HCT116 (cell line): ENCODE measurements around the gene SDR42E2. TPM values are rescaled to one million over a fixed set of nuclear protein-coding genes. Genes with fewer than 3 reads are reported as not detected.
"Not testable (repeated sequence)": the region's sequence is repeated elsewhere in the genome, so short reads cannot be mapped to it uniquely, and the experiment has no call there.

Source experiments
- ATAC-seq: fragments of 200-7000 bp; cut with Tn5 transposase; 2 replicates; pipeline ENCODE4 v1.9.1; 2020; ENCODE audit warnings: mild to moderate bottlenecking, moderate library complexity
- BruUV-seq: library from RNA; stranded (reverse); fragments of 400-500 nt; replicated peaks from 2 replicates; lab custom pipeline; 2021; lab: Mats Ljungman, UMichigan
- CTCF ChIA-PET: fragments of 300-600 bp; sonication (Branson Sonifier 250); formaldehyde crosslinking; loops from one replicate; lab custom pipeline; 2021; ENCODE audit warnings: antibody characterized with exemption; lab: Charles Lee
- POLR2A ChIA-PET: fragments of 300-600, 350-600 bp; sonication (Branson Sonifier 250); formaldehyde crosslinking; loops from one replicate; lab custom pipeline; 2021; ENCODE audit warnings: antibody characterized with exemption; lab: Charles Lee
- RAD21 ChIA-PET, 2 experiments: fragments of 300-600 bp; sonication (Branson Sonifier 250); formaldehyde crosslinking; loops; one replicate each; lab custom pipeline; 2023; ENCODE audit warnings: low total read pairs in 2 of 2; ENCODE audit not compliant: uncharacterized antibody in 2 of 2, unreplicated experiment in 2 of 2, low non-redundant PET in 1 of 2; lab: Charles Lee
- DNase-seq: peaks from one replicate; pipeline ENCODE4 v3.0.0-alpha.2; 2010; ENCODE audit warnings: low read depth, low spot score
- H2AFZ ChIP-seq: fragments of 200-600 bp; shearing (Covaris generic), sonication (generic); 2 replicates; pipeline ENCODE4 v1.6.1; 2017; ENCODE audit warnings: low read depth, mixed run types, mixed read lengths, antibody characterized with exemption, low read length; ENCODE audit not compliant: poor library complexity, severe bottlenecking
- H3K27ac ChIP-seq: 2 replicates; pipeline ENCODE4 v1.5.1; 2012; ENCODE audit warnings: low read depth, low read length
- H3K27me3 ChIP-seq: fragments of 200-600 bp; sonication (generic); 2 replicates; pipeline ENCODE4 v1.6.1; 2016; ENCODE audit warnings: mixed run types, low read length, mixed read lengths; ENCODE audit not compliant: insufficient read depth
- H3K36me3 ChIP-seq, 2 experiments: fragments of 200-500 bp in 1 of 2; fragments of 200-600 bp in 1 of 2; sonication (Bioruptor generic) in 1 of 2; sonication (generic) in 1 of 2; 2 replicates each; pipeline versions ENCODE4 v1.5.1 to v1.6.1; 2014 to 2016; ENCODE audit warnings: low read length in 2 of 2, inconsistent platforms in 1 of 2, mixed read lengths in 1 of 2, mixed run types in 1 of 2; ENCODE audit not compliant: insufficient read depth in 2 of 2, control insufficient read depth in 1 of 2
- H3K4me1 ChIP-seq, 2 experiments: fragments of 200-600 bp in 1 of 2; sonication (generic) in 1 of 2; 2 replicates each; pipeline versions ENCODE4 v1.5.1 to v1.6.1; 2012 to 2017; ENCODE audit warnings: low read length in 2 of 2, inconsistent platforms in 1 of 2, mild to moderate bottlenecking in 1 of 2, mixed read lengths in 1 of 2, mixed run types in 1 of 2, moderate library complexity in 1 of 2; ENCODE audit not compliant: insufficient read depth in 2 of 2, control insufficient read depth in 1 of 2
- H3K4me2 ChIP-seq: fragments of 200-600 bp; sonication (generic); 2 replicates; pipeline ENCODE4 v1.6.1; 2017; ENCODE audit warnings: mixed run types, low read length, mixed read lengths
- H3K4me3 ChIP-seq, 2 experiments: fragments of 200-600 bp in 1 of 2; sonication (generic) in 1 of 2; replicated peaks in 1 of 2; 2 replicates each; pipeline ENCODE4 v1.5.1; 2011 to 2016; ENCODE audit warnings: low read length in 2 of 2, control low read depth in 1 of 2, low read depth in 1 of 2, mild to moderate bottlenecking in 1 of 2, mixed read lengths in 1 of 2, mixed run types in 1 of 2
- H3K79me2 ChIP-seq: fragments of 200-600 bp; sonication (generic); 2 replicates; pipeline ENCODE4 v1.6.1; 2017; ENCODE audit warnings: mild to moderate bottlenecking, mixed run types, low read length, moderate library complexity, mixed read lengths; ENCODE audit not compliant: insufficient read depth
- H3K9ac ChIP-seq: fragments of 200-600 bp; sonication (generic); 2 replicates; pipeline ENCODE4 v1.6.1; 2016; ENCODE audit warnings: low read length, mixed read lengths
- H3K9me2 ChIP-seq: fragments of 200-600 bp; sonication (generic), shearing (Covaris generic); 2 replicates; pipeline ENCODE4 v1.6.1; 2017; ENCODE audit warnings: mixed run types, mild to moderate bottlenecking, moderate library complexity; ENCODE audit not compliant: insufficient read depth
- H3K9me3 ChIP-seq, 2 experiments: fragments of 200-500 bp in 1 of 2; fragments of 200-600 bp in 1 of 2; sonication (Bioruptor generic) in 1 of 2; sonication (generic) in 1 of 2; 2 replicates each; pipeline ENCODE4 v1.6.1; 2014 to 2017; ENCODE audit warnings: low read length in 2 of 2, mixed read lengths in 2 of 2, inconsistent platforms in 1 of 2, low read depth in 1 of 2, mild to moderate bottlenecking in 1 of 2, mixed run types in 1 of 2, moderate library complexity in 1 of 2; ENCODE audit not compliant: control insufficient read depth in 1 of 2, insufficient read depth in 1 of 2
- H4K20me1 ChIP-seq: fragments of 200-600 bp; sonication (generic), shearing (Covaris generic); 2 replicates; pipeline ENCODE4 v1.6.1; 2017; ENCODE audit warnings: mixed run types, mild to moderate bottlenecking, moderate library complexity; ENCODE audit not compliant: insufficient read depth
- ATF3 ChIP-seq: IDR thresholded peaks from 2 replicates; pipeline ENCODE4 v1.6.1; 2012
- CTCF ChIP-seq, 3 experiments: fragments of 200-600 bp in 1 of 3; sonication (generic) in 1 of 3; IDR thresholded peaks in 2 of 3; conservative IDR thresholded peaks in 1 of 3; 2 replicates each; pipeline ENCODE4 v1.5.1; 2012 to 2017; ENCODE audit warnings: low read depth in 2 of 3, low read length in 2 of 3, antibody characterized with exemption in 1 of 3, borderline replicate concordance in 1 of 3, control low read depth in 1 of 3, mild to moderate bottlenecking in 1 of 3, mixed read lengths in 1 of 3, mixed run types in 1 of 3, moderate library complexity in 1 of 3; ENCODE audit not compliant: insufficient read depth in 1 of 3
- FOSL1 ChIP-seq: IDR thresholded peaks from 2 replicates; pipeline ENCODE4 v1.6.1; 2012; ENCODE audit warnings: low read depth
- JUND ChIP-seq: IDR thresholded peaks from 2 replicates; pipeline ENCODE4 v1.6.1; 2012
- MAX ChIP-seq: IDR thresholded peaks from 2 replicates; pipeline ENCODE4 v1.6.1; 2012
- POLR2A ChIP-seq: IDR thresholded peaks from 2 replicates; pipeline ENCODE4 v1.7.0; 2011; ENCODE audit warnings: borderline replicate concordance; ENCODE audit not compliant: insufficient read depth, insufficient read length; ENCODE audit errors: extremely low read depth
- POLR2AphosphoS5 ChIP-seq: IDR thresholded peaks from 2 replicates; pipeline ENCODE4 v1.6.1; 2011; ENCODE audit warnings: mild to moderate bottlenecking, low read depth, low read length, moderate library complexity
- TCF7L2 ChIP-seq: IDR thresholded peaks from 2 replicates; pipeline ENCODE4 v1.7.0; 2011; ENCODE audit warnings: borderline replicate concordance, inconsistent platforms; ENCODE audit not compliant: insufficient read depth, insufficient read length; ENCODE audit errors: extremely low read depth
- YY1 ChIP-seq: IDR thresholded peaks from 2 replicates; pipeline ENCODE4 v1.6.1; 2011; ENCODE audit warnings: low read length, low read depth, moderate library complexity, mild to moderate bottlenecking; ENCODE audit not compliant: insufficient replicate concordance; ENCODE audit errors: extremely low read depth
- ZFX ChIP-seq: fragments of 450-650 bp; IDR thresholded peaks from 2 replicates; pipeline ENCODE4 v1.6.1; 2017
- intact Hi-C: fragments of 100-400 bp; cut with micrococcal nuclease; formaldehyde crosslinking; loops from 2 replicates; pipeline ENCODE4 v1.10.0; 2022
- total RNA-seq: library from RNA; stranded (reverse); gene quantifications from one replicate; pipeline ENCODE4 v1.2.1, GENCODE V29; 2021; ENCODE audit not compliant: unreplicated experiment

SDR42E2 gene
- total RNA-seq, 1 experiment from 2014 or later: 0.27 TPM

- H4K20me1 ChIP-seq: no peaks in the 10 kb centered on the region
- H3K9me3 ChIP-seq: no peaks in the 10 kb centered on the region
- CTCF ChIA-PET: no interaction called here
- no peak overlapping the region for H3K27ac ChIP-seq
- POLR2A ChIA-PET: no interaction called here
- RAD21 ChIA-PET: no interaction called here
- DNase-seq (no peak), ATAC-seq (no peak)
- H3K4me3 ChIP-seq: no peak overlapping the region
- BruUV-seq: no TSS peak
- no peaks in the 10 kb centered on the region for H3K4me1 ChIP-seq
- no peaks in the 10 kb centered on the region for H3K79me2 ChIP-seq
- H2AFZ ChIP-seq: no peak overlapping the region
- no peak overlapping the region for H3K9ac ChIP-seq
- H3K27me3 ChIP-seq: no peaks in the 10 kb centered on the region; the same call in 1 of the 2 replicates
- no peak for TF ChIP-seq POLR2A
- intact Hi-C loops: loop anchor here (10.0 kb wide), 1 partner anchor 59 kb away; no protein-coding TSS in a partner anchor
- no peaks in the 10 kb centered on the region for H3K36me3 ChIP-seq
- H3K4me2 ChIP-seq: no peak overlapping the region
- no peaks in the 10 kb centered on the region for H3K9me2 ChIP-seq
Measured at GRCh38 chr16:22126037-22126558, 36.2 kb upstream of the SDR42E2 start.

- CTCF ChIA-PET, H3K4me1 ChIP-seq, POLR2A ChIA-PET, H3K9ac ChIP-seq, BruUV-seq, H3K4me2 ChIP-seq, H3K27ac ChIP-seq, H3K4me3 ChIP-seq, H3K36me3 ChIP-seq, H4K20me1 ChIP-seq, ATAC-seq, H3K9me3 ChIP-seq, DNase-seq, H3K27me3 ChIP-seq, H3K9me2 ChIP-seq, H2AFZ ChIP-seq, H3K79me2 ChIP-seq, RAD21 ChIA-PET: not testable (repeated sequence)
- intact Hi-C loops: loop anchor here (10.0 kb wide), 1 partner anchor 56 kb away; no protein-coding TSS in a partner anchor
Measured at GRCh38 chr16:22128537-22128936, 33.8 kb upstream of the SDR42E2 start.

GRCh38 chr16:22130528-22130927 is 31.8 kb upstream of the SDR42E2 start:
- Histone ChIP-seq H3K79me2 (no peaks in the 10 kb centered on the region), H2AFZ (no peak overlapping the region), H3K27ac (no peak overlapping the region), H3K4me3 (no peak overlapping the region), H4K20me1 (no peaks in the 10 kb centered on the region), H3K27me3 (peaks cover 2% of the 10 kb centered on the region; the same call in 1 of the 2 replicates), H3K4me2 (no peak overlapping the region), H3K9me3 (no peaks in the 10 kb centered on the region), H3K36me3 (no peaks in the 10 kb centered on the region), H3K4me1 (no peaks in the 10 kb centered on the region), H3K9ac (no peak overlapping the region), H3K9me2 (no peaks in the 10 kb centered on the region)
- ATAC-seq (no peak), DNase-seq (no peak)
- ChIA-PET CTCF (interaction anchor here (1.4 kb wide), 1 partner anchor 11 kb away, joined by 4 read pairs; no protein-coding TSS in a partner anchor), POLR2A (no interaction called here), RAD21 (no interaction called here)
- no TSS peak for BruUV-seq
- intact Hi-C loops: no loop called here
- TF ChIP-seq ATF3 (no peak), POLR2A (no peak), FOSL1 (no peak), TCF7L2 (no peak), POLR2AphosphoS5 (no peak), MAX (no peak), YY1 (no peak), CTCF (IDR thresholded peaks at IDR 0.05 in 2 of 3, conservative IDR thresholded peaks at IDR 0.05 in 1 of 3; ENCODE audit: borderline replicate concordance in 1 of 3, insufficient read depth in 1 of 3, low read depth in 2 of 3, low read length in 2 of 3) (no peak), ZFX (no peak), JUND (no peak)
